GM18519 (cell line): Measurements from ENCODE around the gene PRSS50.
"Not testable (repeated sequence)": the region's sequence is repeated elsewhere in the genome, so short reads cannot be mapped to it uniquely, and the experiment has no call there.

ENCODE experiments used
- ATAC-seq: cut with Tn5 transposase; IDR thresholded peaks from one replicate; pipeline ENCODE4 v1.9.1; 2021; ENCODE audit warnings: mild to moderate bottlenecking, moderate library complexity; ENCODE audit not compliant: unreplicated experiment, low FRiP score

The PRSS50 gene

GRCh38 chr3:46709721-46710120 is 7.9 kb downstream of the PRSS50 start:
- ATAC-seq, result no peak

- ATAC-seq, result no peak
Measured at GRCh38 chr3:46709157-46709654, 8.5 kb downstream of the PRSS50 start.

- no peak for ATAC-seq
Measured at GRCh38 chr3:46708401-46709156, 9.1 kb downstream of the PRSS50 start.

- no peak for ATAC-seq
Measured at GRCh38 chr3:46707601-46708011, 10.1 kb downstream of the PRSS50 start.

- ATAC-seq, result no peak
Measured at GRCh38 chr3:46706771-46707582, 10.7 kb downstream of the PRSS50 start.

- ATAC-seq, result no peak
Measured at GRCh38 chr3:46705751-46706552, 11.7 kb downstream of the PRSS50 start.

GRCh38 chr3:46705022-46705530 is 12.6 kb downstream of the PRSS50 start:
- no peak for ATAC-seq

GRCh38 chr3:46704346-46704745 is 13.3 kb downstream of the PRSS50 start:
- not testable (repeated sequence) for ATAC-seq

GRCh38 chr3:46703013-46703520 is 14.6 kb downstream of the PRSS50 start:
- ATAC-seq, result no peak

GRCh38 chr3:46702246-46703012 is 15.2 kb downstream of the PRSS50 start:
- ATAC-seq, result no peak

GRCh38 chr3:46701181-46701939 is 16.3 kb downstream of the PRSS50 start, which contains the start of gene TMIE:
TMIE (plus strand) TSS chr3:46701392; CDS start chr3:46701488, 96 bp downstream.
- no peak for ATAC-seq

GRCh38 chr3:46700772-46701171 is 16.9 kb downstream of the PRSS50 start:
- no peak for ATAC-seq

GRCh38 chr3:46699676-46700523 is 17.8 kb downstream of the PRSS50 start:
- ATAC-seq, result no peak

GRCh38 chr3:46695962-46696894 is 21.4 kb downstream of the PRSS50 start:
- ATAC-seq, result no peak

- ATAC-seq, result no peak
Measured at GRCh38 chr3:46695177-46695961, 22.3 kb downstream of the PRSS50 start.

GRCh38 chr3:46694520-46694919 is 23.1 kb downstream of the PRSS50 start:
- no peak for ATAC-seq
